Activated gamma-delta T cell treated with Interleukin-2 at 50 U/mL for 16 hours (primary cell): ENCODE results near the gene COPB2.

Experiments used
- DNase-seq: peaks from one replicate; pipeline ENCODE4 v3.0.0-alpha.2; 2020

COPB2 gene

DNA sequence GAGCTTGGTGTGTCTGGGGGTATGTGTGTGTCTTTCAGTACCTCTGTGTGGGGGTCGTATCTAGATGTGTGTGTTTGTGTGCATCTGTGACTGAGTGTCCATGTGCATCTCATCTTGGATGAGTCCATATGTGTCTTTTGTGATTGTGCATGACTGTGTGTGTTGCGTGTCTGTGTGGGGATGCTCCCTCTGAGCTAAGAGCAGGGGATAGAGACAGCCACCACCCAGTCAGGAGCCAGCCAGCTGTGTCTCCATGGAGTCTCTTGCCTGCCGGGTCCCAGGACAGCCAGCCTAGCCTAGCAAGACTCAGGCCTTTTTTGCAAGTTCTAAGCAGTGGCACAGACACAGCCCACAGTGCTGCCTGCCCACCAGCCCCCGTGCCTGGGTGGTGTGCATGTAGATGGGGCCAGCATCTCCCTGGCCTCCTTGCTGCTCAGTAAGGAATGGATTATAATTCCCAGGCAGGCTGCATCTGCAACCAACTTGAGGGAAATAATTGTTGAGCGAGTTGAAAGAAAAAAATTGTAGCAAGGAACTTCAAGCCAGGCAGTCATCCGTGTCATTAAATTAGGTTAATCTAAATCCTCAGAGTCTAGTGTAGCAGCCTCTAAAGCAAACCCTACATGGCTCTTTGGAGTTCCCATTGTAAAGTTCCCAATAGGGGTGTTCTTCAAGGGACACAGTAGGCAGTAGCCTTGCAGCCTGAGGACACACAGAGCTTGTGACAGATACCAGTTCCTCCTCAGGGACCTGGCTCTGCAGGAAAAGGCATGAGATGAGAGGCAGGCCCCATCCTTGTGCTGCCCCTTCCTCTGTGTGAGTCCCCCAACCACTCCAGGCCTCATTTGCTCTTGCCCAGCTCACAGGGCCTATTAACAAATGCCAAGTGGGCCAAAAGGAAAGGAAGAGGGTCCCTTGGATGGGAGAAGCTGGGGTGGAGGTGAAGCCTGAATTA lies 81.6 kb downstream of the COPB2 start:
- DNase-seq = no peak
